8988T (cell line): Measurements from ENCODE around the gene TIAM2.
"Not testable (repeated sequence)": the region's sequence is repeated elsewhere in the genome, so short reads cannot be mapped to it uniquely, and the experiment has no call there.

Source experiments
- DNase-seq: peaks from one replicate; pipeline ENCODE4 v3.0.0; 2011

The TIAM2 gene

DNA sequence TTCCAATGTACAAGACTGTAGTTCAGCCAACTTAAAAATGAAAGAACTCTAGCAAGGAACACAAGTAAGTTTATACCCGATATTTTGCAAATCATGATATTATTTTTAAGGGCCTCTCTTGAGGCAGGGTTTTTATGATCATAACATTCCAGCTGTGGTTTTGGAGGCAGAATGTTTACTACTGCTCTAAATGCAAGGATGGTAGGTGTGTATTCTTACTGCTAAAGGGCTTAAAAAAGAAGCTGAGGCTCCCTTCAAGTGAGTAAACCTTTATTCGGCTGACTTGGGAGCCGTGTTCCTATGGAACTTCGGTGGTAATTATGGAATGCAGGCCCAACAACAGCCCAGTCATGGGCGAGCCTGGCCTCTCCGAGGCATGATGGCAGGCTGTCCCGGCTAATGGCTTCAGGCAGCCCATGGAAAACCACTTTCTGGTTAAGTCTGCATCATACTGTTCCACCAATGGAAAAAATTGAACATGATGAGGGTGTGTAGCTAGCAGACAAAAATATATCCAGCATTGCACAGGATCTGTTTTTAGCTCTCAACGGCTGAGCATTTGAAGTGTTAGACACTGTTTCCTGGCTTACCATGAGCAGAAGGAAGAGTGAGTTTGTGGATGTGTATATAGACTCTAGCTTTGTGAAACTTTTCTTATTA, 111.5 kb downstream of the TIAM2 start:
- DNase-seq, result no peak

DNA sequence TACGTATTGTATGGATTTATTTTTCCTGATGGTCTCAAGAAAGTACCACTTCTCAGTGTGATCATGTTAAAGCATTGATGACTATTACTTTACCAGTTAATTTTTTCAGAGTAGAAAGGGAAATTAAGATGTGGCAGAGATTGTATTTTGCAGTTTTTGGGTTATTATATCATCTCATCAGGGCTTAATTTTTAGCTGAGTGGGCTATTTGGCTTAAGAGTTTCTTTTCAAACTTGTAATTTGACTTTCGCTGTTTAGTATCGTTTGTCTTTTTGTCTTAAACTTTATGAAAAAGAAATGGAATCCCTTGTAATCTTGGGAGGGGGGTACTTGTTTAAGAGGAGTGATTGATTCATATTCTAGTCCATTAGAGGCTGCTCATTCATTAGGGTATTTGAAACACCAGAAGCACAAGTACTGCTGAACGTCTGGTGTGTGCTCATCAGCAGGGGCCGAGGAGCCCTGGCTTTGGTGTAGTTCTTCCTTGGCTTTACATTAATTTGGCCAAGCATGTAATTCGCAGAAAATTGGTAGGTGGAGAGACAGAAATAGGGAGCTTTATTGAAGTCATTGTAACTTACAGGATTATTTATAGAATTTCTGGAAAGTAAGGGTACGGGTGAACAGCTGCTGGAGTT, 112.4 kb downstream of the TIAM2 start:
- DNase-seq, result no peak

DNA sequence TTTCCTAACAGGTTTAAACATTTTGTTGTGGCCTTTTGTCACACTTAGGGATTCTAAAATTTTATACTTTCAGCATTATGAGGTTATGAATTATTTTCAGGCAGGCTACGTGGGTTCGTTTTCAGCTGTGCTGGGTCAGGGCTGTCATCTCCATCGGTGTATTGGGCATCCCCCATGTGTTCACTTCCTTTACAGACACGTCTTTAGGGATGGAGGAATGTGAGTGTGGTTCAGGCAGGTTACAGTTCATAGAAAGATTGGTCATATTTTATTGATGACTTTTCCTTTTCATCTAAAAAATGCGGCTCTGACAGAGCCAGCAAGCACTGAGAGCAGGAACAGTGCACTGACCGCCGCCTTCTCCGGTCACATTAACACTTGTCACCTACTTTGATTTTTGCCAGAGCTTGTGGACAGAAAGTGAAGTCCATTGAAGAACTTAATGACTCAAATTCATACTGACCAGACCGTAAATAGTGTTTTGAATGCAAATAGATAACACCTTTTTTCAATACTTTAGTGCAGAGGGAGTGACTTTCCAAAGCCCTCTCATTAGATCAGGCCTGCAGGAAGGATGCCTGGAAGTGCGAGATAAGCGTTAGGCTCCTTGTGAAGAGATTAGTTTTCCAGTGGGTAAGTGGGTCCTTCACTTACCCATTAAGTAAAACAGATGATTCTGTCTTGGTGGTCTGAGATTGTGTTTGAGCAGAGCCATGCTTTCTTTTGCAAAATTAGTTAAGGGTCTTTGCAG, 113.1 kb downstream of the TIAM2 start:
- no peak for DNase-seq

DNA sequence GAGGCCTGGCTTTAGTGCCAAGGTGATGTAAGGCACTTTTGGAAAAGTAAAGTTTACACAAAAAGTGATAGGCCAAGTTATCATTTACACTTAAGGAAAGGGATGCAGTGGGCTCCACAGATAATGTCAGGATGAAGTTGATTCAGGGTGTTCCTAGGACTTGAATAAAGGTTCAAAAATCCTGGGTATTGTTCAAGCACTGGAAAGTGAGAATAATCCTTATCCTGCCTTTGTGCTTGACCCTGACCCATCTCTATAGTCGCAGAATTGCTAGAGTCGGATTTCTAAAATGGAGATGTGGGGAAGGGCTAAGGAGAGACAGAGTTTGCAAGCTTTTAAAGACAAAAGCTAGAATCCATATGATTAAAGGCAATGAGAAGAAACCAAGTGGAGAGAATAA, 115.6 kb downstream of the TIAM2 start:
- no peak for DNase-seq

DNA sequence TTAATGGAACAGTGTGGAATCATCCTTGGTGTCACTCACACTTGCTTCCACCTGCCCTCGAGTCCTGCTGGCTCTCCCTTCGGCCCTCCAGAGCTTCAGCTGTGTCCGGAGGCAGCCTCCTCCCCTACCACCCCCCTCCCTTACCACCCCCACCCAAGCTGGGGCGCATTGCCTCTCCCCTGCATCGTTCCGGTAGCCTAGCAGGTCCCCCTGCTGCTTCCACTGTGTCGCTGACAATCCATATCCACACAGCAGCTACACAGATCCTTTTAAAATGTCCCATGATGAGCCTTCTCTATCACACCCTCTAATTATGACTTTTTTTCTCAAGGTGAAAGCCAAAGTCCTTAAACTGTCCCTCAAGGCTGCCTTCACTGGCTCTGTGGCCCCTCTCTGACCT, 117.6 kb downstream of the TIAM2 start:
- DNase-seq, result no peak

DNA sequence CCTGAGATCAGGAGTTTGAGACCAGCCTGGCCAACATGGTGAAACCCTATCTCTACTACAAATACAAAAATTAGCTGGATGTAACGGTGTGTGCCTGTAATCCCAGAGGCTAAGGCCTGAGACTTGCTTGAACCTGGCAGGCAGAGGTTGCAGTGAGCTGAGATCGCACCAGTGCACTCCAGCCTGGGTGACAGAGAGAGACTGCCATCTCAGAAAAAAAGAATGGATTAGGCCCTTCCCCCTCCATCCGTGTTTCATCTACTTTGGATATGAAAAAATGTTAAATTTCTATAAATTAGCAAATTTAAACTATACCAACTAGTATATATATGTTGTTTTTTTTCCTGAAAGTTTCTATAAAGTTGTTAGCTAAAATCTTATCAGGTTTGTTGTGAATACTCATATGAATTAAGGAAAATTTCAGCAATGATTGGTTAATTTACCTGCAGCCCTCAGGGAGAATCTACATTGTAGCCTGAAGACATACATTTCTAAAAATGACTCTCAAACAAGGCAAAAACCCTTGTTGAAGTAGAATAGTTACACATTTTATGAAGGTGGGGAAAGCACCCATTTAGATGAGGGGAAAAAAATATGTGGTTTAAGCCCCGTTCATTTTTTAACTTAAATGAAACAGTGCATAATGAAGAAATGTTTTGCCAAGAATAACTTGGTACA, 120.9 kb downstream of the TIAM2 start:
- no peak for DNase-seq

DNA sequence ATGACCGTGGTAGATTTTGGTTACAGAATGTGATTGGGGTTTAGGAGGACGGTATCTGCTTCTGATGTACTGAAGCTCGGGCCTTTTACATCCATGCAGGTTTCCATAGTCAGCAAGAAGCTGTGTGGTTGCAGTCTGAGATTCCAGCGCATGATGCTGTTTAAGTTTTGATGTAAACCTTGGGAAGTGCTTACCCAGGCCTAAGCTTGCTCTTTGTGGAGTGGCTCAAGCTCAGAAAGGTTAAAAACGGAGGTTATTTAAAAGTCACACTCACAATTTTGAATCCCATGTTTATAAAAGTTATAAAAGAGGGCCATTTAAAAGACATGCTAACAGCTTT, 121.4 kb downstream of the TIAM2 start:
- no peak for DNase-seq

DNA sequence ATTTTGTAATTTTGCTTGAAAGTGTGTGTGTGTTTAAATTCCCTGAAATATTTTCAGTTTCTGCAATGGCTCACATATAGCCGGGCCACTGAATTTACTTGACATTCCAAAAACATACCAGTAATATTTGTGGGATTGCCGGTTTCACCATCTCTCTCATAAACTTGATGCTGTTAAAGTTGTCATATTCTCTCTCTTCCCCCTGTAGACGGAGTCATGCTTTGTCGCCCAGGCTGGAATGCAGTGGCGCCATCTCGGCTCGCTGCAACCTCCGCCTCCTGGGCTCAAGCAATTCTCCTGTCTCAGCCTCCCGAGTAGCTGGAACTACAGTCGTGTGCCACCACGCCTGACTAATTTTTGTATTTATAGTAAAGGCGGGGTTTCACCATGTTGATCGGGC, 122.1 kb downstream of the TIAM2 start:
- DNase-seq, result no peak

DNA sequence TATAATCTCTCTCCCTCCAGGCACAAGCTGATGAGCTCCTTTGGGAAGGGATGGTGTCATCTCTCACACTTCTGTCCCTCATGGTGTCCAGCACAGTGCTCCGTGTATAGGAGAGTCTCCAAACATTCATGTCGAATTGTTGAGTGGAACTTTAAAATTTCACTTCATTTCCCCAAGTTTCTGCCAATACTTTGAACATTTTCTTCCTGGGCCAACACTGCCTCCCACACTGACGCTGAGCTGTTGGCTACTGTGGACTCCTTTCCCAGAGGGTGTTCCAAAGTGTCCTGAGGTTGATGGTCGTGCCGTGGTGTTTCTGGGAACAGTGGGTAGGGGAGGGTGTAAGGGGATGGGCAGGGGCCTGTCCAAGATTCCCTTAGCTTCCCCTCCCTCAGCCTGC, 122.7 kb downstream of the TIAM2 start:
- no peak for DNase-seq

DNA sequence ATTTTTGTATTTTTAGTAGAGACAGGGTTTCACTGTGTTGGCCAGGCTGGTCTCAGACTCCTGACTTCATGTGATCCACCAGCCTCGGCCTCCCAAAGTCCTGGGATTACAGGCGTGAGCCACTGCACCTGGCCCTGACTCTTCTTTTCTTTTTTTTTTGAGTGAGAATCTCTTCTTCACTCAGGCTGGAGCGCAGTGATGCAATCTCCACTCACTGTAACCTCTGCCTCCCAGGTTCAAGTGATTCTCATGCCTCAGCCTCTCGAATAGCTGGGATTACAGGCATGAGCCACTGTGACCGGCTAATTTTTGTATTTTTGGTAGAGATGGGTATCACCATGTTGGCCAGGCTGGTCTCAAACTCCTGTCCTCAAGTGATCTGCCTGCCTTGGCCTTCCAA, 124.1 kb downstream of the TIAM2 start:
- not testable (repeated sequence) for DNase-seq

DNA sequence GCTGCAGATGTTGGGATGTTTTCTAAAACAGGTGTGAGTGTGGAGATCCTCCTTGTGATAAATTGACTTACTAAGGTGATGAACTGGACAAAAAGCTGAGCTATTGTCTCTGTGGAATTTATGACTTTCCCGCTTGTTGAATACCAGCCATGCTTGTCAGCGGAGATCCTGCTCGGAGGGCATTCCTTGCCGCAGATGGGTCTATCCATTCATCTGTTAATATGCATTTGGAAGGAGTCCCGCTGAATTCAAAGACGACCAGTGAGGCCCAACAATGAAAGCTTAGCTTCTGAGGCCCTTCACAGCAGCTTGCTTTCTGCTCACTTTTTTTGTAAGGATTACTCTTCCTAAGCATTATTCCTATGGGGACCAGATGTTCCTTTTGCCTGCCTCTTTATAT, 124.9 kb downstream of the TIAM2 start:
- no peak for DNase-seq

DNA sequence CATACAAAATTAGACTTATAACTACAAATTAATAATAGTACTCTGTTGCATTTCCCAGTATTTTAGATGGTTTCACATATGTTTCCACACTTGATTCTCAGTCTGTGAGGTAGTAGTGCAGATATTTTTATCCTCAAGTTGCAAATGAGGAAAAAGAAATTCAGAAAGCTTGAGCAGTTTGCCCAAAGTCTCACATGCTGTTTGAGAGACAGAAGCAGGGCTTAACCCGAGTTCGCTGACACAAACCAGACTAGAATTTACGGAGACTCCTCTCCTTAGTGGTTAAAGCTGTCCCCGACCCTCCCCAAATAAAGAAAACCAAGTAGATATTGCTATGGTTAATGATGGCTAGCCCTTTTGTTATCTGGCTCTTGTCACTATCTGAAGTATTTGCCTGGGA, 126.2 kb downstream of the TIAM2 start:
- no peak for DNase-seq

DNA sequence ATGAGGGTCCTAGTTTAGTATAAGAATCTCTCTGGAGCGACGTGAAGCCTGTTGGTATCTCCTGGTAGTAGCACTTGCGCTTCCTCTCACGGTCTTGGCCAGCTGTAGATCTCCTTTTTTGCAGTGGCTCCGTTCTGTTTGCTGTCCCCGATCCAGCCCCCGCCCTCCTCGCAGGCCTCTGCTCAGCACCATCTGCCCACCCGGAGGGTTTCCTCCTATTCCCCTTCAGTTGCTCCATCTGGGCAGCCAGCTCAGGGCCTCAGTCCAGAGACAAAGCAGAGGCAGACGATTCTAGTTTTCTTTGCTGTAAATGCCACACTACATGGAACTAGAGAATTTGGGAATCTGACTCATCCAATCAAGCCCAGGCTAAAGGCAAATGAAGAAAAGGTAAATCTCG, 126.6 kb downstream of the TIAM2 start:
- no peak for DNase-seq

DNA sequence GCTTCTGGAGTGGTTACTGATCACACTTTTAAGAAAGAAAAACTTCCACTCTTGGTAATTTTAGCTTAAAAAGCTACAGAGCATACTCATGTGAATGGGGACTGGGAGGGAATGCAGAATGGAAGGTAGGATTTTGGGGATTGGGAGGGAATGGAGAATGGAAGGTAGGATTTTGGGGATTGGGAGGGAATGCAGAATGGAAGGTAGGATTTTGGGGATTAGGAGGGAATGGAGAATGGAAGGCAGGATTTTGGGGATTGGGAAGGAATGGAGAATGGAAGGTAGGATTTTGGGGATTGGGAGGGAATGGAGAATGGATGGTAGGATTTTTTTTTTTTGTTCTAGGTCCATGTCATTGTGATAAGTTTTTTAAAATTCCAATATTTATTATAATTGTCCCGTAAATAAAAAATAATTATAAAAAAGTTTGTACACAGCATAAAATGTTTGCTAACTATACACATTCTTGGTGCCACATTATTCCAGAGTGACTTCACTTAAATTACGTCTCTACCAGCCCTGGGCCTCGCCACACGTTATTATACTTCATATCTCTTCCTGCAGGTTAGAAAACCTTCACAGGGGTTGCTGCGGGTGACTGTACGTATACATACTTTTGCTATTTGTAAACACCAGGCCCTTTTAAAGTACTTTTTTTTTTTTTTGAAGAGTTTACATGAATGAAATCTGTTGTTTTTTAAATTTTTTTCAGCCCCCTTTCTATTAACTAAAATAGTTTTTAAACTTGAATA, 127.3 kb downstream of the TIAM2 start:
- no peak for DNase-seq

DNA sequence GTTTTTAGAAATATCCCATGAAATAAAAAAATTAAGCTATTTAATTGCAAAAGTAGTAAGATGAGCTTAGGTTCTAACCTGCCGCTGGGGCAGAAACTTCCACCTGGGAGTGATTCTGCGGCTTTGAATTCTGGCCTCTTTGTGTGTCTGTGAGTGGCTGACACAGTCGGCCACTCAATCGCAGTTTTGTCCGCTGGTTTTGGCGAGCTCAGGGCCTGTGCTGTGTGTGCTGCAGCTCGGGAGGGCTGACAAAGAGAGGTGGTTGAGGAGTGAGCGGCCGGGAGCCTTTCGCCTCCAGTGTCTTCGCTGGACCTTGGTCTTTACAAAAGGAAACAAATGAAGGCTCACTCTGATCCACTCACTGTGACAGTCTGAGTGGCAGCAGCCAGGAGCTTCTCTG, 128.4 kb downstream of the TIAM2 start:
- DNase-seq, result no peak

DNA sequence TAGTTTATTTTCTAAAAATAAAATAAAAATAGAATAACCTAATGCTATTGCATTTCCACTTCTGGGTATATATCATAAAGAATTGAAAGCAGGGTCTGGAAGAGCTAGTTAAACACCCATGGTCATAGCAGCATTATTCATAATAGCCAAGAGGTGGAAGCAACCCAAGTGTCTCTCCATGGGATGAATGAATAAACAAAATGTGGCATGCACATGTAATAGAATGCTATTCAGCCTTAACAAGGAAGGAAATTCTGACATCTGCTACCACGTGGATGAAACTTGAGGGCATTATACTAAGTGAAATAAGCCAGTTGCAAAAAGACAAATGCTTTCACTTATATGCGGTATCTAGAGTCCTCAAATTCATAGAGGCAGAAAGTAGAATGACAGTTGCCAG, 130.8 kb downstream of the TIAM2 start:
- DNase-seq, result no peak

DNA sequence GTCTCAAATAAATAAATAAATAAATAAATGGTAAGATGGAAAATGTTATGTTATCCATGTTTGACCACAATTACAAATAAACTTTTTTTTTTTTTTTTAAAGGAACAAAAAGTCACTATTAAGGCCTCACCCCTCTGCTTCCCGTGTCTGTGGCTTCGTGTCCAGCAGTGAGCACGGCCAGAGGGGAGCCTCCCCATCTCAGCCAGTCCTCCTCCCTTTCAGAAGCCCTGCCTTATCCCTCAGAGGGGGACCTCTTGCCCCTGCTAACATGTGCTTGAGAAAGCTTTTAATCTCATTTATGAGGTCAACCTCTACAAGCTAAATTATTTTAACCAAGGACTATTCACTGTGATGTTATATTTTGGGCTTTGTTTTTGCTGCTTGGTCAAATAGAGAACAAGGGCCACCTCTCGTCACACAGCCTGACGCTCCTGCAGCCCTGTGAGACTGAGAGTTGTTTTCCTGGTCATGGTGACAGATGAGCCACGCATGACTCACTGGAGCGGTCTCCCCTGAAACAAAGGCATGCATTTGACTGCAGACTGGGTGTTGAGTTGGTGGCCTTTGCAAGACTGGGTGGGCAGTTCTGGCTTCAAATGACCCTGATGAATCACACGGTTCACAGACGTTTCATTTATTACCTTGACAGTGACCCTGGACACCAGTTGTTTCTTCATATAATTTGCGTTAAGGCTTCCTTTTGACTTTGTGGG, 131.8 kb downstream of the TIAM2 start:
- peak; percentile 26 for DNase-seq

DNA sequence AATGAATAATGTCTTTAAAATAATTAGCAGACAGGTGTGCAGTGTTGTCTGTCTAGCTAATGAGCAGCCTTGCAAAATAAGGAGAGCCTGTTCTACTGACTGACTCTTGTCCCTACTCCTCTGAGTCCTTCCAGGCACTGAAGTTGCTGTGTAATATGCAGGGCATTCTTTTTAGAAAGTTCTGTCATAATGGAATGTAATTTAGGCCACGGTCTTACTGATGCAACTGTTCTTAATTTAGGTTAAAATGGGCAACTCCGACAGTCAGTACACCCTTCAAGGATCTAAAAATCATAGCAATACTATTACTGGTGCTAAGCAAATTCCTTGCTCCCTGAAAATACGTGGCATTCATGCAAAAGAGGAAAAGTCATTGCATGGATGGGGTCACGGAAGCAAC, 133.9 kb downstream of the TIAM2 start:
- no peak for DNase-seq

DNA sequence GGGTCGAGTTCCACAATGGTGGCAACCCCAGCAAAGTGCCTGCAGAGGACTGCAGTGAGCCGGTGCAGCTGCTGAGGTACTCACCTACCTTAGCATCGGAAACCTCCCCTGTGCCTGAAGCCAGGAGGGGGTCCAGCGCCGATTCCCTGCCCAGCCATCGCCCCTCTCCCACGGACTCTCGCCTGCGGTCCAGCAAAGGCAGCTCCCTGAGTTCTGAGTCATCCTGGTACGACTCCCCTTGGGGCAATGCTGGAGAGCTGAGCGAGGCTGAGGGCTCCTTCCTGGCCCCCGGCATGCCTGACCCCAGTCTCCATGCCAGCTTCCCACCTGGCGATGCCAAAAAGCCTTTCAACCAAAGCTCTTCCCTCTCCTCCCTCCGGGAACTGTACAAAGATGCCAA, 134.6 kb downstream of the TIAM2 start:
- DNase-seq, result no peak

DNA sequence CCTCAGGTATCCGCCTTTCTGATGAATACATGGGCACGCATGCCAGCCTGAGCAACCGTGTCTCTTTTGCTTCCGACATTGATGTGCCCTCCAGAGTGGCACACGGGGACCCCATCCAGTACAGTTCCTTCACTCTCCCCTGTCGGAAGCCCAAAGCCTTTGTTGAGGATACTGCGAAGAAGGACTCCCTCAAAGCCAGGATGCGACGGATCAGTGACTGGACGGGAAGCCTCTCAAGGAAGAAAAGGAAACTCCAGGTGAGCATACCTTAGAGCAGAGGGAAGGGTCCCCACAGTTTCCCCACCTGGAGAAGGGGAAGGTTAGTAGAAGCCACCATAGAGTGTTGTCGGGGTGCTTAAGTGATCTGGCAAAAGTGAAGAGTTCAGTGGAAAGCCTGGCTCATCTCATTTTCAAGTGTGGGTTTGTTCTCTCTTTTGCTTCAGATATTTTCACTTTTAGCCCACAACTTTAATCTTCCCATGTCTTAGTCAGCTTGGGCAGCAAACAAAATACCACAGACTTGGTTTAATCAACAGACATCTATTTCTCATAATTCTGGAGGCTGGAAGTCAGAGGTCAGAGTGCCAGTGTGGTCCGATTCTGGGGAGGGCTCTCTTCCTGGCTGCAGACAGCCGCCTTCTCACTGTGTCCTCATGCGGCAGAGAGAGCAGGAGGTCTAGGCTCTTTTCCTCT, 135.2 kb downstream of the TIAM2 start:
- no peak for DNase-seq

DNA sequence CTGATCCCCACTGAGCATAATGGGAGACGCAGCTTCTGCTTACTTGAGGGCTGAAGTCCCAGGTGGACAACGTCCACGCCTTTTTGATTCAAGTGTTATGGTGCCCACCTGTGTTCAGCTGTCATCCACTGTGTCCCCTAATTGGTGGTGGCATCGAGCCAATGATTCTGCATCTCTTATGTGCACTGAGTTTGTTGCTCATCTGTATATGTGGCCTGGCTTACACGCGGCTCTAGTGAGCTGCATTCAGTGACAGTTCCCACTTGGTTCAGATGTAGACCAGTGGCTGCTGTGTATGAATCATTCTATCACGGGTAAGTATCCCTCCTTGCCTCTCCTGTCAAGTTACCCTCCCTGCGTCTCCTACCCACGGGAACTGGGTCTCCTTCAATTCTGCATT, 137.5 kb downstream of the TIAM2 start:
- DNase-seq, result no peak

DNA sequence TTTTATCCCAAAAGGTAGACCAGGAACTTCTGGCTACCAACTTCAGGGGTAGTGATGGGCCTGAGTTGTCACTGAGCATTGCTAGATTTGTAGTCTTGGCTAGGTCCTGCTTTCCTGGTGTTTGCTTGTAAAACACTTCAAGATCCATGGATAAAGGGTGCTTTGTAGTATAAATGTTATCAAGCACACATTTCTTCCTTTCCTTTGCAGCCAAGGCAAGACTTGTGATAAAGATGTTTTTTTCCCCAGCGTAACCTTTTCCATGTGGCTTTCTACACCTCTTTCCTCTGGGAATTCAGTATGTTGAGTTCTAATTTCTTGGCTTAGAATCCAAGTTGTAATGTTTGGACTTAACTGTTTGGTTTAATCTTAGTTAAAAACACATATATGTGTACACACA, 145.9 kb downstream of the TIAM2 start:
- DNase-seq, result no peak
